ENCODE results near the gene VWC2.

The VWC2 gene

GRCh38 chr7:49812534-49812933 is 39.1 kb downstream of the VWC2 start:
- H3K9me3 ChIP-seq (ENCODE audit: control insufficient read depth, insufficient read depth, low read depth, low read length), result no peaks in the 10 kb centered on the region
- POLR2A ChIA-PET, result no interaction called here
- H3K27ac ChIP-seq (ENCODE audit: extremely low read depth, low read depth, low read length), result no peak overlapping the region
- CTCF ChIA-PET, result no interaction called here
- H3K4me1 ChIP-seq (ENCODE audit: control insufficient read depth, insufficient read depth, low read length), result no peaks in the 10 kb centered on the region
- no peak overlapping the region for H3K4me3 ChIP-seq (ENCODE audit: low read depth, low read length)
- no peak for TF ChIP-seq ZNF548 (tag by site-specific recombination; IDR thresholded peaks at IDR 0.05)
- TF ChIP-seq OSR2 (tag by site-specific recombination; IDR thresholded peaks at IDR 0.05), result no peak
- no peak for TF ChIP-seq ZSCAN18 (tag by site-specific recombination; IDR thresholded peaks at IDR 0.05)
- TF ChIP-seq ZNF266 (tag by site-specific recombination; IDR thresholded peaks at IDR 0.05; ENCODE audit: low read depth), result no peak
- TF ChIP-seq SCRT1 (tag by site-specific recombination; IDR thresholded peaks at IDR 0.05; ENCODE audit: borderline replicate concordance), result no peak
- TF ChIP-seq ZNF362 (tag by site-specific recombination; IDR thresholded peaks at IDR 0.05), result no peak
- no peak for TF ChIP-seq ZNF16 (tag by site-specific recombination; IDR thresholded peaks at IDR 0.05; ENCODE audit: low read depth)
- TF ChIP-seq ZNF768 (tag by site-specific recombination; IDR thresholded peaks at IDR 0.05), result no peak
- TF ChIP-seq ZNF677 (tag by site-specific recombination; IDR thresholded peaks at IDR 0.05), result no peak
- TF ChIP-seq HOXD13 (CRISPR knock-in tag; IDR thresholded peaks at IDR 0.05; ENCODE audit: borderline replicate concordance), result no peak
- no peaks in the 10 kb centered on the region for H3K36me3 ChIP-seq (ENCODE audit: control insufficient read depth in 2 of 2, insufficient read depth in 1 of 2, low read length in 2 of 2)

GRCh38 chr7:49817279-49817678 is 43.8 kb downstream of the VWC2 start:
- no peaks in the 10 kb centered on the region for H3K9me3 ChIP-seq (ENCODE audit: control insufficient read depth, insufficient read depth, low read depth, low read length)
- H3K4me3 ChIP-seq (ENCODE audit: low read depth, low read length), result no peak overlapping the region
- H3K4me1 ChIP-seq (ENCODE audit: control insufficient read depth, insufficient read depth, low read length), result no peaks in the 10 kb centered on the region
- POLR2A ChIA-PET, result no interaction called here
- TF ChIP-seq ZNF37A (tag by site-specific recombination; IDR thresholded peaks at IDR 0.05) (no peak), ZNF701 (tag by site-specific recombination; IDR thresholded peaks at IDR 0.05) (no peak), PRDM1 (tag by site-specific recombination; IDR thresholded peaks at IDR 0.05) (no peak), ZNF626 (tag by site-specific recombination; IDR thresholded peaks at IDR 0.05) (no peak), CTCF (tag by site-specific recombination; IDR thresholded peaks at IDR 0.05) (no peak), ZNF692 (tag by site-specific recombination; IDR thresholded peaks at IDR 0.05) (no peak), ZNF221 (tag by site-specific recombination; IDR thresholded peaks at IDR 0.05; ENCODE audit: borderline replicate concordance) (no peak), ZNF449 (tag by site-specific recombination; IDR thresholded peaks at IDR 0.05) (no peak), ZBTB1 (tag by site-specific recombination; IDR thresholded peaks at IDR 0.05) (no peak)
- CTCF ChIA-PET, result no interaction called here
- no peak overlapping the region for H3K27ac ChIP-seq (ENCODE audit: extremely low read depth, low read depth, low read length)
- H3K36me3 ChIP-seq (ENCODE audit: control insufficient read depth in 2 of 2, insufficient read depth in 1 of 2, low read length in 2 of 2), result no peaks in the 10 kb centered on the region

All from HEK293 (cell line).